Raji (cell line): ENCODE measurements around the gene NELFB.

ENCODE experiments used
- POLR2A ChIP-seq: IDR thresholded peaks from 2 replicates; pipeline ENCODE4 v1.6.1; 2011; ENCODE audit warnings: low read depth, low read length, control low read depth; ENCODE audit not compliant: insufficient read depth

Gene NELFB

DNA sequence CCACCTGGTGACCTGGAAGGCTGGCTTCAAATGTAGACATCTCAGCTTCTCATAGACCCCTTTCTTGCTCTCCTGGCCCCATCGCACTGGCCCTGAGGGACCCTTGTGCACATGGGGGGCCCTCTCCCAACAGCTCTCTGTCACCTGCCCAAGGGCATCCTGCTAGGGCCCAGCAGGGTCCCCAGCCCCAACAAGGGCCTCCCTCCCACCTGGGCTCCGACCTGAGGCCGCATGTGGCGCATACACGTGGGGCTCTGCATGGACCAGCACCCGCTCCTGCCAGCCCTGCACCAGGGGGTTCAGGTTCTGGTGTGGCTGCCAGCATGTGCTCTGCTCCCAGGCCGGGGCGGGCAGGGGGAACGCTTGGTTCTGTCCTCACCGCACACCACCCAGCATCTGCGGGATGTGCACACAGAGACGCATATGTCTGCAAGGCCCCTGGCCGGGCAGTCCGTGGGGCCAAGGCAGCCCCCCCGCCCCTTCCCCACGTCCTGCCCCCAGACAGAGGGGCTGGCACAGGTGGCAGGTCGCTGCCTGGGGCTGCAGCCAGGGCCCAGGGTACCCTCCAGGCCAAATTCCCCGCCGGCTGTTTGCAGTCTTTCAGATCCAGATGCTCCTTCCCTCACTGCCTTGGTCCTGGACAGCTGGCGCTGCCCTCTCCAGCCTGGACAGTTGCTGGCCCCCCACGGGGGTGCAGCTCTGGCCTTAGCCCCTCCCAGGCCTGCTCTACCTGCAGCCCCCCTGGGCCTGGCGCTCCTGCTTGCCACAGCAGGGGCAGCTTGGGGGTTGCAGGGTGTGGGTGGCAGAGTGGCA, 64.8 kb downstream of the NELFB start:
- no peak for TF ChIP-seq POLR2A

DNA sequence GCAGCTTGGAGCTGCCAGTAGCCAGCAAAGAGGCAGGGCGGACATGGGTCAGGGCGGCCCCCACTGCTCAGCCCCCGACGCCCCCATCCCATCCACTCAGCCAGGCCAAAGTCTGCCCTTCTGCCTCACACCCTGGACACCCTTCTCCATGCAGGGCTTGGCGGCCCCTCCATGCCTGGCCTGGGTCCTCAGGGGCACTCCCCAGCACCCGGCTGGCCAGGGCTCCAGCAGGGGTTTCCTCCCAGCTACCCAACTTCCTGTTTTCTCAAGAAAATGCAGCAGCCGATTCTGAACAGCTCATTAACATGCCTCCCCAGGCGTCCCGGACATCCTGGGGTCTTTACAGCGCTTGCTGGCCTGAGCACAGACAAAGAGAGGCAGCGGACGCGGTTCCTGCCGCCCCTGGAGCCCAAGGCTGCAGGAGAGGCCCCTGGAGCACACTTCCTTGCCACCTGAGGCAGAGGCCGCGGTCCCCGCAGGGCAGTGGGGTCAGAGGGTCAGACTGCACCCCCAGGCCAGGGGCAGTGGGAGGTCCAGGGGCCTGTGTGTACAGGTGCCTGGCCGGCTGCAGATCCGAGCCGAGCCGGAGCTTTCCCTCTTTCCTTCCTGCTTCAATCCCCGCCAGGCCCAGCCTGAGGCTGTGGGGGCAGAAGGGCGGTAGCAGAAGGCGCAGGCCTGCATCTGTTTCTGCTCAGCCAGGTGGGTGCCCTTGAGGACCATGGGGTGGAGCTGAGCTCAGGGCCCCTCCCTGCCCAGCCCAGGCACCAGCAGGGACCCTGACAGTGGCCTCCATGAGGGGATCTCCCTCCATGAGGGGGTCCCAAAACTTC, 65.6 kb downstream of the NELFB start:
- no peak for TF ChIP-seq POLR2A

DNA sequence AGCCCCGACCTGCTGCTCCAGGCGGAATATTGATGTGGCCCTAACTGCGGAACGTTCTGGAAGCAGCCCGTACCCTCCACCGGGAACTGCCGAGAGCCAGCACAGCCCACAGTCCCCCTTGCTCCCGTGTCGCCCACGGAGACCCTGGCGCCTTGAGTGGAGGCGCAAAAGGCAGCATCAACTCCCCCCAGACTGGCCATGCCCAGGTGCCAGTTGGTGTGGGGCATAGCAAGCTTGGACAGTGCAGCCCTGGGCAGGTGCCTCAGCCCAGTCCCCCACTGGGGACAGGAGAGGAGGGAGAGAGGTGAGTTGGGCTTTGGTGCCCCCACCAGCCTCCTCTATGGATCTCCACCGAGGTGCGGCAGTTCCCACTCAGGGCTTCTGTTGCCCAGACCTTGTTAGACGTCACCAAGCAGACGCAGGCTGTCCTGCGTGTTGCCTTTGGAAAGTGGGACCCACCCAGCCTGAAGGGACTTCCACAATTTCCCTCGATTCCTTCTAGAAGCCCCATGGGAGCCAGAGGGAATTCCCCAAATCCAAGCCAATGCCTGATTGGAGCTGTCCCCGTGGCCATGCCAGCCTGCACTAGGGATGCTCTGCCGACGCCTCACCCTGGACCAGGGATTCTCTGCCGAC, 66.7 kb downstream of the NELFB start:
- TF ChIP-seq POLR2A, result no peak
